Stimulated activated CD4-positive, alpha-beta T cell treated with anti-CD3 and anti-CD28 coated beads, TNF-alpha, amount 100 ng/mL, for 24 hours (primary cell): Measurements from ENCODE around the gene UBL4A.
"Not testable (repeated sequence)": the region's sequence is repeated elsewhere in the genome, so short reads cannot be mapped to it uniquely, and the experiment has no call there.

Experiments used
- DNase-seq, 3 experiments: peaks; one replicate each; pipeline ENCODE4 v3.0.0-alpha.2; 2020; ENCODE audit warnings: low read depth in 3 of 3

Gene UBL4A

DNA sequence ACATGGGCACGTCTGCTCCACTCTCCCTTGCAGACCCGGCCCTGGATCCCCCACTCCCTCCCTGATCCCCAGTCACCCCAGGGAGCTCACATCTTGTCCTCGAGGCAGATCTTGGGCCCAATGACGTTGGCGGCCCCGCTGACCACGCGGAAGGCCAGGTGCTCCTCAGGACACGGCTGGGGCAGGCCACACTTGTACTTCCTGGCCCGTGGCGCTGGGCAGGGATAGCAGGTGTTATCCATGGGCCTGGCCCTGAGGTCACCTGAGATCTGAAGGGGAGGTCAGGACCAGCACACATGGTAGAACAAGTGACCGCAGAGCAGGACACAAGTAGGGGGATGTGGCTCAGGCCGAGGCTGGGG, 21.9 kb upstream of the UBL4A start:
- no peak for DNase-seq

GRCh38 chrX:154507673-154508383, 21.4 kb upstream of the UBL4A start:
- no peak for DNase-seq

DNA sequence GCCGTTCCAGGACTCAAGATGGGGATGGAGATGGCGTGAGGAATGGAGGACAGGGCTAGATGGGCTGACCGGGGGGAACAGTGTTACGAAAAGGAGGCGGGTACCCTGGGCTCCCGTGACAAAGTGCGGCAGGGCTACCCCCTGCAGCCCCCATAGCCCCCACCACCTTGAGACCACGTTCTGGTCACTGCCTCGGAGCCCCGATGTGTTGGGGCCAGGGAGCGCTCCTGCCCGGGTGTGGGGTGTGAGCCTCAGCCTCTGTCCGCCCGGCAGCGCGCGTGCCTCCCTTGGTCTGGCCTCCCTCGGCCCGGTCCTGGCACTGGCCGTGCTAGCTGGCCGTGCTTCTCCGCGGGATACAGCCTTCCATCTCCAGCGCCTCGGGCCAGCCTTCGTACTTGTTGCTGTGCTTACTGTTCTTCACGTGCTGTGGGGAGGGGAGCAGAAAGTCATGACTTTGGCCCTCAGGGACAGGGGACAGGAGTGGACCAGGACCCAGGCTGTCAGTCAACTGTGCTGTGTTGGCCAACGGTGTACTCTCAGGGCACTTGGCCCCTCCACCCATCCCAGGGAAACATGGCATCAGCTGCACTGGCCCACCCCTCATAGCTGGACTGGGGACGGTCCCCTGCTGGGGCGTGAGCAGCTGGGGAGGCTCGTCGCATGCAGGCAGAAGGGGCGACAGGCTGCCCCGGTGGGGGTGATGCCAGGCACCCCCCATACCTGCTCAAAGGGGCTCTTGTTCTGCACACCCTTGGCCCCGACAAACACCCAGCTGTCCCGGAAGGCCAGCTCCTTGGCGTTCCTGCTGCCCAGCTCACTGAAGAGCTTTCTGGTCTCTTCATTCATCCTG, 20.3 kb upstream of the UBL4A start:
- no peak for DNase-seq

GRCh38 chrX:154505734-154506133, 19.3 kb upstream of the UBL4A start:
- no peak for DNase-seq

GRCh38 chrX:154502989-154503388, 16.6 kb upstream of the UBL4A start:
- DNase-seq = no peak

DNA sequence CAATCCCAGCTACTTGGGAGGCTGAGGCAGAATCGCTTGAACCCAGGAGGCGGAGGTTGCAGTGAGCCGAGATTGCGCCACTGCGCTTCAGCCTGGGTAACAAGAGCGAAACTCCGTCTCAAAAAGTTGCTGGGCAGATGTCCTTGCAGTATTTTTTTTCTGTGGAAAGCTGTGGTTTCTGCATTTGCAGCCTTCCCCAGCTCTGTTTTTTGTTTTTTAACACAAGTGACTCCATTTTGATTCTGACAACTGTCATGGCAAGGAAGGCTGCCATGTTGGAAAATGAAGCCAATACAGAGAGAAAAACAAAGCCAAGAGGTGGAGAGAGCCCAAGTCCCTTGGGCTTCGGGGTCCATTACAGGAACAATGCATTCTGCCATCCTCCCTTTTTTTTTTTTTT, 15.7 kb upstream of the UBL4A start:
- DNase-seq = no peak

DNA sequence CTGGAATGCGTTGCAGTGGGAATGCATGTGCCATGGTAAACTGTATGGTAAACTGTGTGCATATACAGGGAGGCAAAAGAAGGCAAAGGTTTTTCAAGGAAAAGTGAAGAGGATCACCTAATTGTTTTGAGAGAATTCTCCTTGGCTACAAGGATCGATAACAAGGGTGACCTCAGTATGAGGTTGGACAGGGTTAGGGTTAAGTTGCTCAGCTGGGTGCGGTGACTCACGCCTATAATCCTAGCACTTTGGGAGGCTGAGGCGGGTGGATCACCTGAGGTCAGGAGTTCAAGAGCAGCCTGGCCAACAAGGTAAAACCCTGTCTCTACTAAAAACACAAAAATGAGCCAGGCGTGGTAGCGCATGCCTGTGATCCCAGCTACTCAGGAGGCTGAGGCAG, 15.0 kb upstream of the UBL4A start:
- not testable (repeated sequence) for DNase-seq

- not testable (repeated sequence) for DNase-seq
These were observed 10.2 kb upstream of the UBL4A start for GRCh38 chrX:154496591-154497137.

- no peak for DNase-seq
These were observed 9.1 kb upstream of the UBL4A start for GRCh38 chrX:154495472-154495922.

- DNase-seq = no peak
These were observed 8.3 kb upstream of the UBL4A start for GRCh38 chrX:154494715-154495114.

DNA sequence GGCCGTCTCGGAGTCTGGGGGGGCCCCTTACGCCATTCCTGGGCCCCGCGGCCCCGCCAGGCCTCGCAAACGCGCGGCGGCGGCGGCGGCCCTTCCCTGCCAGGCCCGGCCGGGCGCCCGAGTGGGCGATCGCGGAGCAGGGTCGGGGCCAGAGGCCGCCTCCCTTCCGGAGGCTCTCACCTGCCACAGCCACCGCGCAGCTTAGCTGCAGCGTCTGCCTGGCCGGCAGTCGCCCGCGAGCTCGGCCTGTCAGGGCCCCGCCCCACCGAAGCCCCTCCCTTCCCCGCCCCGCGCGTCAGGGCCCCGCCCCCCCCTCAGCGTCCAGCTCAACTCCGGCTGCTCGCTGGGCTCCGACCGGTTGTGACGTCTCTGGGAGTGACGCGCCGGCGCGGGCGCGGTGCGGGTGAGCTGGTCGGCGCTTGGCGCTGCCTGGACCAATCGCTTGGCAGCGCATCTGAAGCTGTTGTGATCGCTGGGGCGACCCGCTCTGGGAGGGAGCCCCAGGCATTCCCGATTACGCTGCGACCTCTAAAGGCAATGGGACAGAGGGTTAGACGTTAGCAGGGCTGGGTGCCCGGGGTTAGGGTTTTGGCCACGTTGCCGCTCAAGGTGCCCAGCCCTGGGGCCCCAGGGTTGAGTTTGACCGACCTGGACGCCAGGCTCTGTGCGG, 4.1 kb upstream of the UBL4A start, which contains the start of gene SLC10A3:
Gene SLC10A3 (minus strand): TSS at position 216 of the 670 bp plus-strand sequence. CDS start 1,689 bp downstream, outside the sequence.
- peak; percentile 72 to 88 (median 73) for DNase-seq

GRCh38 chrX:154490021-154490413, 3.6 kb upstream of the UBL4A start:
- DNase-seq = no peak

- no peak for DNase-seq
These were observed 2.8 kb upstream of the UBL4A start for GRCh38 chrX:154489182-154489581.

- DNase-seq = no peak
These were observed 2.1 kb upstream of the UBL4A start for GRCh38 chrX:154488336-154489075.

DNA sequence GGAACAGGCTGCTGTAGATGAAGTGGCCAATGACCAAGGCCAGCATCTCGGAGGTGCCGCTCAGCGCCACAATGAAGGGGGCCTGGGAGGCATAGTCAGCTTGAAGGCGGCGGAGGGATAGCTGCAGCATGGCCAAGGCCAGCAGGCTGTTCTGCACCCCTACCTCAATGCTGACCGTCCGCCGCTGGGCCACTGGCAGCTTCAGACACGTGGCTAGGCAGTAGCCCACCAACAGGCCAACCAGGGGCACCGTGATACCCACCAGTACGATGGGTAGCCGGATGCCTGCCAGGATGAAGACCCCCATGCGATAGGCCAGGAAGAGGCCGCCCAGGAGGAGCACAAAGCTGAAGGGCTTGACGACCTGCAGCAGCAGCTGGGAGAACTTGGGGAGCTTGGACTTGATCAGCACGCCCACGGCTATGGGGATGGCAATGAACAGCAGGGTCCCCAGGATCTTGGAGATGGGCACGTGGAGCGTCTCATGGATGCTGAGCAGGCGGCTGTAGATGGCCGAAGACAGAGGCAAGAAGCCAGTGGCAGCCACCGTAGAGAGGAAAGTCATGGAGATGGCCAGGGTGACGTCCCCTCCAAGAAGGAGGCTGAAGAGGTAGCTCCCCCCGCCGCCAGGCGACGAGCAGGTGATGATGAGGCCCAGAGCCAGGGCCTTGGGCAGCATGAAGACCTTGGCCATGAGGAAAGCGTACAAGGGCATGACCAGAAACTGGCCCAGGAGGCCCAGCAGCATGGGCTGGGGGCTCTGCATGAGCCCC, 1.3 kb upstream of the UBL4A start:
- DNase-seq = no peak

- DNase-seq = peak in 1 of 3 experiments; percentile 24
These were observed 391 bp downstream of the UBL4A start for GRCh38 chrX:154486052-154486395.

DNA sequence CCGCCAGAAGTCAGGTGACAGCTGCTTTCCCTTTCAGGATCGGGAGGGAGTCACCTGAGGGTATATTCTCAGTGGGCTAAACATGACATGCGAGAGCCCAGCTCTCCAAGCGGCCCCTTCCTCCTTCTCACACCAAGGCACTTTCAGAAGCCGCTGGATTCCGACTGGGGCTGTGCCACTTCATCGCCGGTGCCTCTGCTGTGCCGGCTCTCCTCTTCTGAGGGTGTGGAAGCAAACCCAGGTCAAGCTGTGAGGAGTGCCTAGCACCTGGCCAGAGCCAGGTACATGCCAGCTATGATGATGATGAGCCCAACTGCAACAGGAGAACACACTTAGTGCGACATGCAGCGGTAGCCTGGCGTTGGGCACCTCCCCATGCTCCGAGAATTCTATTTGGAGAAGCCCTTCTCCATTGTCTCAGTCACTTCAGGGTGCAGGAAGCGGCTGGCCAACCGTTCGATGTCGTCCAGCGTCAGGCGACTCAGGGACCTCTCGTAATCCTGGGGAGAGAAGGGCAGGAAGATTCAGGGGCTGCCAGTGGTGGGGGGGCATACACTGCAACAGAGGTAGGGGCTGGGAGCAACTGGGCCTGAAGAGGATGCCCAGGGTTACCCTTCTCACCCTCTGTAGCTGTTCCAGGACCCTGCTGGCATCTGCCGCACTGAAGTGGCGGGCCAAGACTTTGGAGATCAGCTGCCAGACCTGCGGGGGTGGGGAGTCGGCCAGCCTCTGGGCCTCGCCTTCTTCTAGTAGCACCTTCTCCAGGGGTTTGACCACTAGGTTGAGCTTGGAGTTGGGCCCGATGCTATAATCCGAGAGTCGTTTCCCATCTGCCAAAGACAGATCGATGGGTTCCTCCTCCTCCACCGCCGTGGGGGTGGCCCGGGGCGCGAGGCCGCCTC, 1.0 kb downstream of the UBL4A start:
- DNase-seq = no peak

DNA sequence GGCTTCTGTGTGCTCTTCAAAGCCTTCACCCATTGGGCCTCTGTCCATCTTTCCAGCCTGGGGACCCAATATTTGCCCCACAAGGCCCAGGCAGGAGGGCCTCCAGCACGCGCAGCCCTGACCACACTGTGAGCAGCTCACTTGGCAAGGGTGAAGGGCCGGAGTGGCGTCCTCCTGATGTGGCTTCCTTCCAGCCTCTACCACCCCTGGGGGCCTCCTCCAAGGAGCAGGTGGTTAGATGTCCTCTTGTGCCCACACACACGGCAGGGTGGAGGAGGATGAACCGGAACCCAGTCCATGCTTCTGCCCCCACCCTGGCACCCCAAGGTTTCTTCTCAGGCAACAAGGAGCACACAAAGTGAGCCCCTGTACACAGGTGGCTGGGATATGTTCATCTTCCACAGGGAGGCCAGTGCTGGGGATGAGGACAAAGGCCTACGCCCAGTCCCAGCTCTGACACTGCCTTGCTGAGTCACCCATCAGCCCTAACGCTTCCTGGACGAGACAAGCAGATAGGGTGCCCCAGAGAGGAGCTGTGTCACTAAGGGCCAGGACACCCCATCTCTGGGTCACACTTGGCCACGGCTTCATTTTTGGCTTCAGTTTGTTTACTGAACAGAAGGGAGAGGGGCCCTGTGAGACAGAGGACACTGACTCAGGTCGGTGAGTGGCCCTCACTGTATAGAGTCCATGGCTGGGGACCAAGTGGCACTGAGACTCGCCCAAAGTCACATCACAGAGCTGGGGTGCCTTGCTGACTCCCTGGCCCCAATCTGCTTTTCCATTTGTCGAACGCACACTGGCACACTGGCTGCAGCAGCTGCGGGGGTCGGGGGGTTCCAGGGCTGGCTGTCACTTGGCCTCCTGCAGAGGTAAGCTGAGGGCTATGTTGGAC, 1.9 kb downstream of the UBL4A start:
- DNase-seq = no peak

- no peak for DNase-seq
These were observed 3.1 kb downstream of the UBL4A start for GRCh38 chrX:154483325-154483724.
